T-helper 2 cell treated with Interferon-gamma antibody and Interleukin-4, amounts not matched to agents 100 ng/mL and 5 ng/mL, for 36 hours (primary cell): ENCODE measurements around the gene OR4K15. TPM values are rescaled to one million over a fixed set of nuclear protein-coding genes. Genes with fewer than 3 reads are reported as not detected.
"Not testable (repeated sequence)": the region's sequence is repeated elsewhere in the genome, so short reads cannot be mapped to it uniquely, and the experiment has no call there.

Experiments
- intact Hi-C: fragments of 100-400 bp; cut with micrococcal nuclease; formaldehyde crosslinking; loops from one replicate; pipeline ENCODE4 v1.15.1; 2023
- total RNA-seq: library from RNA; stranded (reverse); gene quantifications from 2 replicates; pipeline ENCODE4 v1.2.3, GENCODE V29; 2022

Gene OR4K15
- not detected in 2 replicates for total RNA-seq

- intact Hi-C loops, result no loop called here
Measured at GRCh38 chr14:19975291-19975690, at the start of gene OR4K15. TSS of gene OR4K15 (plus strand) at chr14:19975591. CDS start at chr14:19975591, 0 bp downstream.

- intact Hi-C loops, result no loop called here
Measured at GRCh38 chr14:19930617-19931016, 44.8 kb upstream of the OR4K15 start, which contains the start of gene OR4K1. TSS of gene OR4K1 (plus strand) at chr14:19930917. CDS start at chr14:19935667, 4,750 bp downstream.

- intact Hi-C loops, result no loop called here
Measured at GRCh38 chr14:19941668-19942067, 33.7 kb upstream of the OR4K15 start.

GRCh38 chr14:19947413-19948090, 27.8 kb upstream of the OR4K15 start:
- intact Hi-C loops, result no loop called here

GRCh38 chr14:19949218-19949617, 26.2 kb upstream of the OR4K15 start:
- intact Hi-C loops, result no loop called here

GRCh38 chr14:19969735-19970134, 5.7 kb upstream of the OR4K15 start:
- intact Hi-C loops, result not testable (repeated sequence)

GRCh38 chr14:19974844-19975243, 547 bp upstream of the OR4K15 start:
- intact Hi-C loops, result no loop called here

GRCh38 chr14:19993438-19993837, 18.0 kb downstream of the OR4K15 start:
- intact Hi-C loops, result no loop called here

GRCh38 chr14:20001863-20002262, 26.5 kb downstream of the OR4K15 start, which contains the start of gene OR4Q2:
TSS of gene OR4Q2 (plus strand) at chr14:20002163.
- intact Hi-C loops, result no loop called here

- intact Hi-C loops, result no loop called here
Measured at GRCh38 chr14:20002319-20002718, 26.9 kb downstream of the OR4K15 start.

GRCh38 chr14:20008156-20008555, 32.8 kb downstream of the OR4K15 start:
- intact Hi-C loops, result no loop called here

GRCh38 chr14:20019257-20019865, 44.0 kb downstream of the OR4K15 start, which contains the start of gene OR4K14:
TSS of gene OR4K14 (minus strand) at chr14:20019307. CDS start at chr14:20015193, 4,114 bp downstream.
- intact Hi-C loops, result no loop called here

Other genes starting within 250 kb of the OR4K15 start
- gene OR4Q3, start 232.0 kb upstream of the OR4K15 start, total RNA-seq, result not detected in 2 replicates
- gene OR4M1, start 202.1 kb upstream of the OR4K15 start, total RNA-seq, result not detected in 2 replicates
- not detected in 2 replicates for gene OR4N2, start 171.8 kb upstream of the OR4K15 start, total RNA-seq
- not detected in 2 replicates for gene OR4K2, start 100.4 kb upstream of the OR4K15 start, total RNA-seq
- gene OR4K5, start 55.0 kb upstream of the OR4K15 start, total RNA-seq, result not detected in 2 replicates
- gene OR4K1, start 44.7 kb upstream of the OR4K15 start, total RNA-seq, result not detected in 2 replicates
- gene OR4Q2, start 26.6 kb downstream of the OR4K15 start, total RNA-seq, result not detected in 2 replicates
- not detected in 2 replicates for gene OR4K14, start 43.7 kb downstream of the OR4K15 start, total RNA-seq
- not detected in 2 replicates for gene OR4K13, start 60.4 kb downstream of the OR4K15 start, total RNA-seq
- not detected in 2 replicates for gene OR4L1, start 84.5 kb downstream of the OR4K15 start, total RNA-seq
- not detected in 2 replicates for gene OR4K17, start 135.1 kb downstream of the OR4K15 start, total RNA-seq
- gene OR4N5, start 163.2 kb downstream of the OR4K15 start, total RNA-seq, result not detected in 2 replicates
- gene OR11G2, start 215.3 kb downstream of the OR4K15 start, total RNA-seq, result not detected in 2 replicates
- not detected in 2 replicates for gene OR11H6, start 248.1 kb downstream of the OR4K15 start, total RNA-seq